Prostate gland (tissue), 2 donors: ENCODE measurements around the gene OPN4.

Source experiments
- CTCF ChIP-seq, 4 experiments: fragments of 200-600 bp in 2 of 4; fragments of 450-650 bp in 2 of 4; sonication (generic) in 2 of 4; IDR thresholded peaks; 1 replicate in 3 of 4; 2 replicates in 1 of 4; pipeline ENCODE4 v1.5.1; 2016 to 2019; ENCODE audit warnings: antibody characterized with exemption in 4 of 4, mild to moderate bottlenecking in 2 of 4, moderate library complexity in 2 of 4
- POLR2A ChIP-seq: fragments of 450-650 bp; IDR thresholded peaks from one replicate; pipeline ENCODE4 v1.6.1; 2016; ENCODE audit warnings: antibody characterized with exemption, mild to moderate bottlenecking

GRCh38 chr10:86708783-86709380 is 54.5 kb downstream of the OPN4 start:
- TF ChIP-seq CTCF (IDR thresholded peaks at IDR 0.05) (no peak), POLR2A (no peak)
